MCF 10A (cell line): ENCODE measurements around the gene SCAMP2. TPM values are rescaled to one million over a fixed set of nuclear protein-coding genes. Genes with fewer than 3 reads are reported as not detected.

Experiments
- BruUV-seq: library from RNA; stranded (reverse); fragments of 400-500 nt; replicated peaks from 2 replicates; lab custom pipeline; 2021; lab: Mats Ljungman, UMichigan
- CTCF ChIA-PET: fragments of 300-600 bp; sonication (Branson Sonifier 250); formaldehyde crosslinking; extraction: SDS; loops from one replicate; lab custom pipeline; 2021; ENCODE audit warnings: antibody characterized with exemption, inconsistent platforms; lab: Yijun Ruan, JAX
- POLR2A ChIA-PET: fragments of 300-600, 350-650 bp; sonication (Branson Sonifier 250); formaldehyde crosslinking; extraction: SDS; loops from one replicate; lab custom pipeline; 2020; ENCODE audit warnings: antibody characterized with exemption, inconsistent platforms; lab: Yijun Ruan, JAX
- DNase-seq: peaks from one replicate; pipeline ENCODE4 v3.0.0-alpha.2; 2018; ENCODE audit not compliant: unreplicated experiment
- H3K27ac Mint-ChIP-seq: one replicate; pipeline ENCODE4 v1.8.0; 2022; ENCODE audit warnings: mild to moderate bottlenecking, low read depth, mixed read lengths; ENCODE audit not compliant: unreplicated experiment
- H3K27me3 Mint-ChIP-seq: one replicate; pipeline ENCODE4 v1.8.0; 2022; ENCODE audit warnings: mixed read lengths; ENCODE audit not compliant: insufficient read depth, unreplicated experiment
- H3K36me3 Mint-ChIP-seq: one replicate; pipeline ENCODE4 v1.8.0; 2022; ENCODE audit warnings: mild to moderate bottlenecking, moderate library complexity, mixed read lengths; ENCODE audit not compliant: insufficient read depth, unreplicated experiment
- H3K4me1 Mint-ChIP-seq: one replicate; pipeline ENCODE4 v1.8.0; 2022; ENCODE audit warnings: mixed read lengths; ENCODE audit not compliant: insufficient read depth, unreplicated experiment
- H3K4me3 Mint-ChIP-seq: one replicate; pipeline ENCODE4 v1.8.0; 2022; ENCODE audit warnings: mild to moderate bottlenecking, moderate library complexity, mixed read lengths; ENCODE audit not compliant: unreplicated experiment
- H3K9me3 Mint-ChIP-seq: one replicate; pipeline ENCODE4 v1.8.0; 2022; ENCODE audit warnings: mixed read lengths; ENCODE audit not compliant: unreplicated experiment
- CTCF ChIP-seq: fragments of 200-600 bp; IDR thresholded peaks from one replicate; pipeline ENCODE4 v1.8.0; 2022; ENCODE audit warnings: antibody characterized with exemption, mild to moderate bottlenecking; ENCODE audit not compliant: unreplicated experiment
- intact Hi-C: fragments of 100-400 bp; cut with micrococcal nuclease; formaldehyde crosslinking; loops from 2 replicates; pipeline ENCODE4 v1.14.1; 2022
- total RNA-seq: library from RNA; stranded (reverse); gene quantifications from 2 replicates; pipeline ENCODE4 v1.2.3, GENCODE V29; 2022

SCAMP2 gene
- total RNA-seq, 1 experiment from 2014 or later = 64.4 TPM

- intact Hi-C loops = no loop called here
- Mint-ChIP-seq H3K4me1 (no peaks in the 10 kb centered on the region), H3K27me3 (no peaks in the 10 kb centered on the region), H3K36me3 (peaks cover 18% of the 10 kb centered on the region), H3K4me3 (no peak overlapping the region), H3K27ac (no peak overlapping the region), H3K9me3 (no peaks in the 10 kb centered on the region)
- DNase-seq = no peak
- TF ChIP-seq CTCF = no peak
- ChIA-PET CTCF (interaction anchor here (0.8 to 1.8 kb wide), 2 partner anchors 9 to 58 kb away, joined by 3 to 4 read pairs; no protein-coding TSS in a partner anchor), POLR2A (interaction anchor here (0.7 to 4.2 kb wide), 3 partner anchors 9 to 49 kb away, joined by 3 to 19 read pairs (median 3); partner anchors contain the start of gene FAM219B)
- BruUV-seq = no TSS peak
Observed at GRCh38 chr15:74857671-74858368, 15.3 kb downstream of the SCAMP2 start.

- H3K4me1 Mint-ChIP-seq = no peaks in the 10 kb centered on the region
- no peak for DNase-seq
- H3K27me3 Mint-ChIP-seq = no peaks in the 10 kb centered on the region
- H3K9me3 Mint-ChIP-seq = no peaks in the 10 kb centered on the region
- H3K4me3 Mint-ChIP-seq = no peak overlapping the region
- peaks cover 21% of the 10 kb centered on the region for H3K36me3 Mint-ChIP-seq
- BruUV-seq = no TSS peak
- intact Hi-C loops = no loop called here
- no peak for TF ChIP-seq CTCF
- ChIA-PET POLR2A (interaction anchor here (0.6 to 4.2 kb wide), 3 partner anchors 13 to 49 kb away, joined by 3 to 19 read pairs (median 3); no protein-coding TSS in a partner anchor), CTCF (interaction anchor here (0.6 kb wide), 1 partner anchor 88 kb away, joined by 5 read pairs; no protein-coding TSS in a partner anchor)
- H3K27ac Mint-ChIP-seq = no peak overlapping the region
Observed at GRCh38 chr15:74857082-74857655, 16.0 kb downstream of the SCAMP2 start.

GRCh38 chr15:74856537-74856936 is 16.6 kb downstream of the SCAMP2 start:
- POLR2A ChIA-PET = interaction anchor here (0.6 to 0.9 kb wide), 3 partner anchors 28 to 49 kb away, joined by 3 to 5 read pairs (median 3); no protein-coding TSS in a partner anchor

More at GRCh38 chr15:74856537-74856936, 16.6 kb downstream of the SCAMP2 start:
- no peaks in the 10 kb centered on the region for H3K4me1 Mint-ChIP-seq
- no peaks in the 10 kb centered on the region for H3K9me3 Mint-ChIP-seq
- CTCF ChIA-PET = interaction anchor here (0.5 to 0.6 kb wide), 2 partner anchors 87 to 819 kb away, joined by 3 to 5 read pairs; no protein-coding TSS in a partner anchor
- no peak for TF ChIP-seq CTCF
- no peak for DNase-seq
- no peak overlapping the region for H3K4me3 Mint-ChIP-seq
- BruUV-seq = no TSS peak
- H3K27me3 Mint-ChIP-seq = no peaks in the 10 kb centered on the region
- H3K36me3 Mint-ChIP-seq = peaks cover 28% of the 10 kb centered on the region
- intact Hi-C loops = no loop called here
- no peak overlapping the region for H3K27ac Mint-ChIP-seq
